NB4 (cell line): ENCODE data around the gene LRRC32.

Experiments
- DNase-seq: peaks from one replicate; pipeline ENCODE4 v3.0.0; 2010; ENCODE audit warnings: low read depth
- H3K4me3 ChIP-seq: one replicate; pipeline ENCODE4 v1.5.1; 2011; ENCODE audit warnings: mild to moderate bottlenecking, low read depth, low read length, moderate library complexity
- CTCF ChIP-seq: IDR thresholded peaks from one replicate; pipeline ENCODE4 v1.5.1; 2012; ENCODE audit warnings: low read depth, low read length
- MAX ChIP-seq: IDR thresholded peaks from 2 replicates; pipeline ENCODE4 v1.6.1; 2011; ENCODE audit warnings: low read depth, low read length
- MYC ChIP-seq: IDR thresholded peaks from 2 replicates; pipeline ENCODE4 v1.6.1; 2011; ENCODE audit warnings: low read depth, low read length
- POLR2A ChIP-seq: IDR thresholded peaks from 2 replicates; pipeline ENCODE4 v1.6.1; 2011; ENCODE audit warnings: mild to moderate bottlenecking; ENCODE audit not compliant: insufficient read length; ENCODE audit errors: extremely low read depth

Gene LRRC32

DNA sequence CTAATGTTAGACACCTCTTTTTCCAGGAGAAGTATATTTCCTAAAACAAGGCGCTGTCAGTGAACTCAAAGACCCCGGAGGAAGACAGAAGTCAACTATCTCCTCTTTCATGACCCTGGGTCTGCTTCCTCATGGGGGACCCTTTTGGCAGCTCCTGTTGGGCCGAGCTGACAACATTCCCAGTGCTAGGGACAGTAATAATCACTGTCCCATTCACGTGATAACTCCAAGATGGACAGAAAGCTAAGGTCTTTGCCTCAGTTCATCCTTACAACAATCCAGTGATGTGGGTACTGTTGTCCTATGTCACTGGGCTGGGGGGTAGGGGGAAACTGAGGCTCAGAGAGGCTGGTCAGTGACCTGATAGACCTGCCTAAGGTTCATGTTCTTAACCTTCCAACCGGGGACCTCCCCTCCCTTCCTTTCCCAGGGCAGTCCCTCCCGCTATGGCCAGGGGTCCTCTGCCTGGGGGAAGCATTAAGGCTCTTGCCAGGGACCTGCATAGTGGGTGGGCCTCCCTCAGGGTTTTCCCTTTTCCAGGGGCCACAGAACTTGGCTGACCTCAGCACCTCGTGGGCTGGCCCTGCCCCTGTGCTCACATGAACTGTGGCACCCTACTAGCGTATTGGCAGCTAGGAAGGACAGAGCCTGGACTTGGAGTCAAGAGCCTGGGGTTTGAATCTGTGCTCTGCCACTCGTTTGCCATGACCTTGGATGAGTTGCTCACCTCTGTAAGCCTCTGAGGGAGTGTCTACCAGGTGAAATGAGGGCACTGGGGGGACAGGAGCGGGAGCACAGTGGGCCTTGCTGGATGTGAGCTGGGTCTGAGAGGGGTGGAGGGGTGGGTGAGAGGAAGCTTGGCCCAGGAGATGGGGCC lies 53.6 kb downstream of the LRRC32 start:
- no peak for TF ChIP-seq MYC
- TF ChIP-seq POLR2A = no peak
- no peak for TF ChIP-seq CTCF
- no peak for TF ChIP-seq MAX
- H3K4me3 ChIP-seq = no peak overlapping the region
- DNase-seq = no peak

- no peak overlapping the region for H3K4me3 ChIP-seq
- DNase-seq = no peak
Observed at GRCh38 chr11:76615950-76616349, 54.6 kb downstream of the LRRC32 start.

DNA sequence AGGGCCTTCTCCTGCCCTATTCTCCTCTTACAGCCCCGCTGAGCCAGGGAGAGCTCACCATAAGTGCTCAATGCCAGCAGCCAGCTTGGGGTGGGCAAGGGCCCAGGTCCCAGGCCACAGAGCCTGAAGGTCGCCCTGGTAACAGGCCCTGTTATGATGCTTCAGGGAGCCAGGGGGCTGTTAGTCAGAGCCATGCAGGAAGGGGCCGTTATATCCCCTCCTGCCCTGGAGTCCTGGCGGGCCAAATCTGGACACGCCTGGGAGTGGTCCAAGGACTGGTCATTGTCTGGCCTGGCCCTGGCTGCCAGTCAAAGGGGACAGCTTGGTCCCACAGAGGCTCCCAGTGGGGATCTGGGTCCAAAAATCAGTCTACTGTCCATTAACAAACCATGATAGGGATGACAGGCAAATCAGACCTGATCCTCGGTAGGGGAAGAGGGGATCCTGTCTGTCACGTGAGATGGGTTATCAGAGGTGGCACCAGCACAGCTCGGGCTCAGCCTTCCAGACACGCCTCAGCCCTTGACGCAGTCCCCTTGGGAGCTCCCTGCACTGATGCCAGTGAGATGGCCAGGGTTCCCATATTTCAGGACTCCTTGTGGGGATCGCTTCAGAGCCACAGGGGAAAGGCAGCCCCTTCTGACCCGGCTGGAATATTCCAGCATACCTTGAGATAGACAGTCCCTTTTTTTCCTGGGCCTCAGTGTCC lies 55.9 kb downstream of the LRRC32 start:
- no peak overlapping the region for H3K4me3 ChIP-seq
- DNase-seq = no peak
- no peak for TF ChIP-seq POLR2A
- no peak for TF ChIP-seq MYC
- TF ChIP-seq CTCF = no peak
- no peak for TF ChIP-seq MAX

More at GRCh38 chr11:76615950-76616349, 54.6 kb downstream of the LRRC32 start:
- no peak for TF ChIP-seq POLR2A
- no peak for TF ChIP-seq CTCF
- TF ChIP-seq MYC = no peak

DNA sequence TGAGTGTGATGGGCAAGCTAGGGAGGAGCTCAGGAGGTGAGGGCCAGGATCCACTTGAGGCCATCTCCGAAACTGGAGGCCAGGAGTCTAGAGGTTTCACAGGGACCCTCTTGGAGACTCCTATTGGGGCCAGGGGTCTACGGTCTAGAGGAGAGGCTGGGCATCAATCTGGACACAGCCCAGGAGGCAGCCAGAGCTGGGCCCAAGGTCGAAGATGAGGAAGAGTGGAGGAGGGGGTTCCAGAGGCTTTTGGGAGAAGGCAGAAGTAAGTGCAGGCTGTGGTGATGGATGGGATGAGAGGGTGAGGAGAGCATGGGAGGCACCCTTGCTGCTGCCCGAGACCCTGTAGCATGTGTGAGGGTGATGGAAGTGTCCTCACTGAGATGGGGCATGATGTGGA lies 56.6 kb downstream of the LRRC32 start:
- no peak overlapping the region for H3K4me3 ChIP-seq
- TF ChIP-seq MYC (no peak), MAX (no peak), POLR2A (no peak), CTCF (no peak)
- DNase-seq = no peak

DNA sequence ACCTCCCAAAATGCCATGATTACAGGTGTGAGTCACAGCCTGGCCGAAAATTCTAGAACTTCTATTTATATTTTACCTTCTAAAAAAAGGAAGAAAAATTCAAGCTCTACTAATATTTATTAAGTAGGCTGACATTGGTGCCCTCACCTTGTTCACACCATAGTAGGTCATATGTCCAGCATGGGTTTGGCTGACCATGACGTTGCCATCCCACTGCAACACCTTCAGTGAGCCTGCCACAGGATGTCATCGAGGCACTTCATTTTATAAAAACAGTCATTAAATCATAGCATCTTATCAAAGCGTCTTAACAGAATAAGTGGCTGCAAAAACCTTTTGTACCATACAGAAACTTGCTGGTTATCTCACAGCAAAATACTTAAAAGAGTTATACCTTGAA lies 58.3 kb downstream of the LRRC32 start:
- DNase-seq = no peak
- no peak overlapping the region for H3K4me3 ChIP-seq
- TF ChIP-seq POLR2A (no peak), CTCF (no peak), MYC (no peak), MAX (no peak)
